Renal pelvis (tissue), 12 donors: ENCODE data around the gene ESRRB. TPM values are rescaled to one million over a fixed set of nuclear protein-coding genes. Genes with fewer than 3 reads are reported as not detected.

ENCODE experiments used
- DNase-seq: peaks from one replicate; pipeline ENCODE4 v3.0.0-alpha.2; 2013
- long read RNA-seq, 16 experiments: transcript quantifications; one replicate each; lab custom pipeline, GENCODE V29; 2026
- polyA plus RNA-seq, 3 donors: library from polyadenylated mRNA; unstranded; fragments of 120-200 nt; gene quantifications; one replicate each; pipeline ENCODE4 v1.2.1, GENCODE V29; 2013; ENCODE audit not compliant: insufficient read length in 3 of 3

The ESRRB gene
- polyA plus RNA-seq = 1 to 10 TPM; 6.6 to 7.8 (median 6.9) TPM
- long read RNA-seq, donor 1, partial matches to known transcripts = 0 of 3 reads
- long read RNA-seq, donor 1, other reads (novel, unspliced or antisense) = 0 of 3 reads
- long read RNA-seq, donor 2, partial matches to known transcripts = 0 of 6 reads
- long read RNA-seq, donor 2, other reads (novel, unspliced or antisense) = 0 of 6 reads
- long read RNA-seq, donor 3, partial matches to known transcripts = 0 of 4 reads
- long read RNA-seq, donor 3, other reads (novel, unspliced or antisense) = 0 of 4 reads
- long read RNA-seq, donor 4, transcript ESRRB-207 (1 exons, 2,190 nt) = major isoform, 5 of 5 reads
- long read RNA-seq, donor 4, partial matches to known transcripts = 0 of 5 reads
- long read RNA-seq, donor 4, other reads (novel, unspliced or antisense) = 0 of 5 reads
- long read RNA-seq, donor 5, partial matches to known transcripts = 0 of 1 reads
- long read RNA-seq, donor 5, other reads (novel, unspliced or antisense) = 0 of 1 reads
- long read RNA-seq, donor 6, partial matches to known transcripts = 0 of 3 reads
- long read RNA-seq, donor 6, other reads (novel, unspliced or antisense) = 0 of 3 reads
- long read RNA-seq, donor 7, transcript ESRRB-207 (1 exons, 2,190 nt) = major isoform, 7 of 10 reads
- long read RNA-seq, donor 7, partial matches to known transcripts = 0 of 10 reads
- long read RNA-seq, donor 7, other reads (novel, unspliced or antisense) = 0 of 10 reads
- long read RNA-seq, donor 8 = 0 reads
- long read RNA-seq, donor 9, partial matches to known transcripts = 0 of 2 reads
- long read RNA-seq, donor 9, other reads (novel, unspliced or antisense) = 0 of 2 reads
- long read RNA-seq, donor 10, full-length matches to known transcripts = 8 of 8 reads
- long read RNA-seq, donor 10, partial matches to known transcripts = 0 of 8 reads
- long read RNA-seq, donor 10, other reads (novel, unspliced or antisense) = 0 of 8 reads
- long read RNA-seq, donor 11, transcript ESRRB-207 (1 exons, 2,190 nt) = major isoform, 5 of 6 reads
- long read RNA-seq, donor 11, partial matches to known transcripts = 0 of 6 reads
- long read RNA-seq, donor 11, other reads (novel, unspliced or antisense) = 0 of 6 reads
- long read RNA-seq, donor 12, transcript ESRRB-207 (1 exons, 2,190 nt) = major isoform, 5 of 6 reads
- long read RNA-seq, donor 12, partial matches to known transcripts = 0 of 6 reads
- long read RNA-seq, donor 12, other reads (novel, unspliced or antisense) = 0 of 6 reads
- long read RNA-seq, donor 13, transcript ESRRB-207 (1 exons, 2,190 nt) = major isoform, 5 of 6 reads
- long read RNA-seq, donor 13, partial matches to known transcripts = 0 of 6 reads
- long read RNA-seq, donor 13, other reads (novel, unspliced or antisense) = 0 of 6 reads
- long read RNA-seq, donor 14 = 0 reads
- long read RNA-seq, donor 15 = 0 reads
- long read RNA-seq, donor 16, partial matches to known transcripts = 0 of 5 reads
- long read RNA-seq, donor 16, other reads (novel, unspliced or antisense) = 0 of 5 reads

- peak; percentile 76 for DNase-seq
Observed at GRCh38 chr14:76375947-76376404, at the start of gene ESRRB. TSS of gene ESRRB (plus strand) at chr14:76376137. CDS start at chr14:76376402, 265 bp downstream.

- no peak for DNase-seq
Observed at GRCh38 chr14:76326918-76327689, 48.8 kb upstream of the ESRRB start.

GRCh38 chr14:76328457-76329137 lies 47.3 kb upstream of the ESRRB start:
- no peak for DNase-seq

- no peak for DNase-seq
Observed at GRCh38 chr14:76329154-76329928, 46.6 kb upstream of the ESRRB start.

- no peak for DNase-seq
Observed at GRCh38 chr14:76329951-76330350, 46.0 kb upstream of the ESRRB start.

GRCh38 chr14:76330411-76331327 lies 45.3 kb upstream of the ESRRB start:
- DNase-seq = no peak

- no peak for DNase-seq
Observed at GRCh38 chr14:76331328-76332011, 44.5 kb upstream of the ESRRB start.

- DNase-seq = no peak
Observed at GRCh38 chr14:76333664-76334063, 42.3 kb upstream of the ESRRB start.

- no peak for DNase-seq
Observed at GRCh38 chr14:76334316-76334715, 41.6 kb upstream of the ESRRB start.

GRCh38 chr14:76336876-76337275 lies 39.1 kb upstream of the ESRRB start:
- no peak for DNase-seq

- no peak for DNase-seq
Observed at GRCh38 chr14:76337635-76338545, 38.0 kb upstream of the ESRRB start.

GRCh38 chr14:76339728-76340615 lies 36.0 kb upstream of the ESRRB start:
- no peak for DNase-seq

GRCh38 chr14:76343386-76343785 lies 32.6 kb upstream of the ESRRB start:
- no peak for DNase-seq

GRCh38 chr14:76346391-76347160 lies 29.4 kb upstream of the ESRRB start:
- no peak for DNase-seq
